Stimulated activated naive B cell treated with anti-CD40 and anti-IgM and Interleukin-4, amounts not matched to agents 10 μg/mL and 1 μg/mL and 100 μg/mL, for 72 hours (primary cell): Measurements from ENCODE around the gene SREBF2.

Experiments used
- ATAC-seq, 2 donors: fragments of 150-1000 bp; cut with Tn5 transposase; replicated peaks; 2 replicates each; pipeline ENCODE4 v1.10.0; 2021; ENCODE audit warnings: moderate library complexity in 1 of 2
- DNase-seq: peaks from one replicate; pipeline ENCODE4 v3.0.0; 2021
- H3K27ac Mint-ChIP-seq: one replicate; pipeline ENCODE4 v1.8.0; 2022; ENCODE audit warnings: mild to moderate bottlenecking, mixed read lengths
- H3K27me3 Mint-ChIP-seq, 2 donors: one replicate each; pipeline ENCODE4 v1.8.0; 2022; ENCODE audit warnings: mixed read lengths in 2 of 2
- H3K36me3 Mint-ChIP-seq, 2 donors: one replicate each; pipeline ENCODE4 v1.8.0; 2022; ENCODE audit warnings: mixed read lengths in 2 of 2, mild to moderate bottlenecking in 1 of 2
- H3K4me1 Mint-ChIP-seq, 2 donors: one replicate each; pipeline ENCODE4 v1.8.0; 2022; ENCODE audit warnings: mixed read lengths in 2 of 2, mild to moderate bottlenecking in 1 of 2
- H3K4me3 Mint-ChIP-seq, 2 donors: one replicate each; pipeline ENCODE4 v1.8.0; 2022; ENCODE audit warnings: mild to moderate bottlenecking in 2 of 2, mixed read lengths in 2 of 2, moderate library complexity in 1 of 2
- H3K9me3 Mint-ChIP-seq, 2 donors: one replicate each; pipeline ENCODE4 v1.8.0; 2022; ENCODE audit warnings: mixed read lengths in 2 of 2, mild to moderate bottlenecking in 1 of 2

The SREBF2 gene

DNA sequence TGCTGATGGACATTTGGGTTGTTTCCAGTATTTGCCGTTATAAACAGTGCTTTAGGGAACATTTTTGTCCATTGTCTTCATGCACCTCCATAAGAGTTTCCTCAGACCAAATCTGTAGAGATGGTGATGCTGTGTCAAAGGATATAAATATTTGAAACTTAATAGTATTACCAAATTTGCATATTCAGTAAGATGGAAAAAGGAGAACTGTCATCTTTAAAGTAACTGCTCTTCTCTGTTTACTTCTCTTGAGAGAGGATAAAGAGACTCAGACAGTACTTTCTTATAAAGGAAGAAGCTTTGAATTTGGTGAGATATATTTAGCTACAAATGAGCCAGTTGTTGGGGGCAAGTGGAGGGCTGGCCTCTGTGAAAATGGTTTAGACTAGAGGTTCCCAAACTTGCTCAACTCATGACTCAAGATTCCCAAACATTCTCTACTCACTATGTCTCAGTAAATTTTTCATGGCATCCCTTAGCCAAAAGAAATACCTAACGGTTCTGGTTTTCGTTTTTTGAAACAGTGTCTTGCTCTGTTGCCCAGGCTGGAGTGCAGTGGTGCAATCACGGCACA lies 55.8 kb downstream of the SREBF2 start:
- H3K27me3 Mint-ChIP-seq, result no peaks in the 10 kb centered on the region
- no peak overlapping the region for H3K4me3 Mint-ChIP-seq
- ATAC-seq (peak in 1 of 2 donors; percentile 20), DNase-seq (no peak)
- H3K4me1 Mint-ChIP-seq, result peaks cover 22 to 37% of the 10 kb centered on the region in 2 donors
- peaks cover 61 to 77% of the 10 kb centered on the region in 2 donors for H3K36me3 Mint-ChIP-seq
- H3K9me3 Mint-ChIP-seq, result no peaks in the 10 kb centered on the region
- H3K27ac Mint-ChIP-seq, result peak overlapping the region; percentile 91

DNA sequence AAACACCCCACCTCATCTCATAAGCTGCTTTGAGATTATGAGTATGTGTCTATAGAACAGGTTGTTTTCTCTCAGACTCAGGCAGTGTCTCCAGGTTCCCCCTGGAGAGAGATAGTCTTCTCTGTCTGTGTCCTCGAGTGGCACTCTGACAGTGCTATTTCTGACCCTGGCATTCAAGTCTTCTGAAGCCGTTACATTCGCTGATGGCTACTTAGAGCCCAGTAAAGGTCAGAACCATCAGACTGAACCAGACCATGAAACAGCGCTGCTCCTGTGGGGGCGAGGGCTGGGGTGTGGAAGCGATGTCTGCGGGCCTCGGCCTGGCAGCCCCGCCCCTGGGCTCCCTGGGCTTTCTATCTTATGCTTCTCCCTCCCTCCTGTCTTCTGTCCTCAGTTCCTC lies 58.5 kb downstream of the SREBF2 start:
- peaks cover 17 to 33% of the 10 kb centered on the region in 2 donors for H3K4me1 Mint-ChIP-seq
- ATAC-seq (no peak), DNase-seq (no peak)
- H3K9me3 Mint-ChIP-seq, result no peaks in the 10 kb centered on the region
- H3K4me3 Mint-ChIP-seq, result no peak overlapping the region
- no peaks in the 10 kb centered on the region for H3K27me3 Mint-ChIP-seq
- peaks cover 49 to 64% of the 10 kb centered on the region in 2 donors for H3K36me3 Mint-ChIP-seq
- H3K27ac Mint-ChIP-seq, result peak overlapping the region; percentile 79

DNA sequence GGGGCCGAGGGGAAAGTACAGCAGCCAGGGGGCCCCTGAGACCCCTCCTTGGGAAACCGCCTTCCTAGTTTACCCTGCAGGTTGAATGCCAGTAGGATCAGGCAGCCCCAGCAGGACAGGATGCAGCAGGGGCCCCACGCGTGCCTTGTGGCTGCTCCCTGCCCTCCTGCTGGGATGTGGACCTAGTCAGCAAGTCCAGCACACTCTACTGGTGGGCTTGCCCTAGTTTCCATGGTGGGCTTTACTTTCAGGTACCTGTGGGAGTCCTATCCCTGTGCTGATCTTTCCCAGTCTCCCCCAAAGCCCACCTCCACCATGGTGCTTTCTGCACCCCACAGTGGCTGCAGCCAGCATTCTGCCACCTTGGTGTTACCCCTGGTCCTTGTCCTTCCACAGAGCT lies 59.8 kb downstream of the SREBF2 start:
- Mint-ChIP-seq H3K4me3 (no peak overlapping the region), H3K9me3 (no peaks in the 10 kb centered on the region), H3K36me3 (peaks cover 45 to 64% of the 10 kb centered on the region in 2 donors), H3K27me3 (no peaks in the 10 kb centered on the region), H3K27ac (peak overlapping the region; percentile 86), H3K4me1 (peaks cover 11 to 32% of the 10 kb centered on the region in 2 donors)
- ATAC-seq, result no peak
- no peak for DNase-seq

DNA sequence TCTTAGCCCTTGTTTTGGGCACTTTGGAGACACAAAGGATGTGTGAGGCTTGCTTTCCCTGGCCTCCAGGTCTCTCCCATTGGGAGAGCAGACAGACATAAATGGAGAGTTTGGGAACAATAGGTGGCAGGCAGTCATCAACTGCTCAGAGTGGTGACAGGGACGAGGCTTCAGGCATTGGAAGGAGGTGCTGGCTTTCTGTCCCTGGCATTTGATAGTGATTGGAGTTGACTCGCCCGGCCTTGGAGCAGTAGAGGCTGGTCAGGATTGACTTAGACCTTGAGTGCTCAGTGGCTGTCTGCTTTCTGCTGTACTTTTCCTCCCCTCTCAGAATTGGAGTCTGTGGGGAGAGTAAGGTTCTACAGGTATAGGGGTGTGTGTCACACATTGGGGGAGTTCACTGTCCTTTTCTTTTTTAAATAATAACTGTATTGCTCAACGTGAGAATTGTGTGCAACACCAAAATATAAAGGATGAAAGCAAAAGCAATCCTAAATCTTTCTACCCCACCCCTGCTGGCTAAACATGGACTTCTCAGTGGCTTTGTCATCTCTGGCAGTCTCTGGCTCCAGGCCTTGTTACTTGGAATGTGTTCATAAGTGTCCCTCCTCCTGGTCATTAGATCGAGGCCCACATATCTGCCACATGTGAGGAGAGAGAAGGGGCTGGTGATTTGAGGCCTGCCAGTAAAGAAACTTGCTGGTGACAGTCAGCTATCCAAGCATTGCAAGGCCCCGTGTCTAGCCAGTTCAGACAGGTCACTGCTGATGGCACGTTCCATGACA lies 60.9 kb downstream of the SREBF2 start:
- no peak for DNase-seq
- Mint-ChIP-seq H3K27me3 (no peaks in the 10 kb centered on the region), H3K36me3 (peaks cover 42 to 65% of the 10 kb centered on the region in 2 donors), H3K4me3 (no peak overlapping the region), H3K9me3 (no peaks in the 10 kb centered on the region), H3K27ac (peak overlapping the region; percentile 37), H3K4me1 (peaks cover 4 to 23% of the 10 kb centered on the region in 2 donors)
- no peak for ATAC-seq

DNA sequence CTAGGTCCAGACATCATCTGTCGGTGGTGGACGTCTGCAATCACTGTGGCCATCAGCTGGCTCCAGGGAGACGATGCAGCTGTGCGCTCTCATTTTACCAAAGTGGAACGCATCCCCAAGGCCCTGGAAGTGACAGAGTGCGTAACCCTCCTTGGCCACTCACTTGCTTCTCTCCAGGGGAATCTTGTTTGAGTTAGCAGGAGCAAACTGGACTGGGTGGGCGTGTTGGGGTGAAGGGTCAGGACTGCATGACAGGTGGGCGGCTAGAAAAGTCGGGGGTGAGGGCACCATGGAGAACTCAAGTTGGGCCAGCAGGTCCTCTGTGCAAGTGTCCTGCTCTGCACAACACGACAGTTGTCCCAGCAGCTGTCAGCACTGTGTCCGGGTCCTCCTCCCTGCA lies 65.7 kb downstream of the SREBF2 start:
- peaks cover 7 to 21% of the 10 kb centered on the region in 2 donors for H3K4me1 Mint-ChIP-seq
- H3K27me3 Mint-ChIP-seq, result no peaks in the 10 kb centered on the region
- DNase-seq (no peak), ATAC-seq (no peak)
- H3K36me3 Mint-ChIP-seq, result peaks cover 30 to 77% of the 10 kb centered on the region in 2 donors
- no peaks in the 10 kb centered on the region for H3K9me3 Mint-ChIP-seq
- peak overlapping the region; percentile 37 for H3K27ac Mint-ChIP-seq
- H3K4me3 Mint-ChIP-seq, result no peak overlapping the region

DNA sequence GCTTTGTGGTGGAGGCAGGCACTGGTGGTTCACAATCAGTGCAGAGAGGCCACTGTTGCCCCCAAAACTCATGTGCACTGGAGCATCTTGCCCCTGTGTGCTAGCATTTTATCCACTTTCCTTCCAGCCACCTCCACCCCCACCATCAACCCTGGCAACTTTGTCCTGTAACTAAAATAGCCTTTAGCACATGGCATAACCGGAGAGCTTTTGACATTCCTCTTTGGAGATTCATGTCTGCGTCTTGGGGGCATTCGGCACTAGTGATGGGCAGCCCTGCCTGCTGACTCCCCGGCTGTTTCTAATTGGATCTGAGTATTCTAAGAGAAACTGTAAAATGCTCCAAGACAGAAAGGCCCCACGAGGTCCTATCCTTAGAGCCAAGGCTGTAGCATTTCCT lies 66.2 kb downstream of the SREBF2 start:
- H3K27me3 Mint-ChIP-seq, result no peaks in the 10 kb centered on the region
- peaks cover 7 to 21% of the 10 kb centered on the region in 2 donors for H3K4me1 Mint-ChIP-seq
- no peak for DNase-seq

DNA sequence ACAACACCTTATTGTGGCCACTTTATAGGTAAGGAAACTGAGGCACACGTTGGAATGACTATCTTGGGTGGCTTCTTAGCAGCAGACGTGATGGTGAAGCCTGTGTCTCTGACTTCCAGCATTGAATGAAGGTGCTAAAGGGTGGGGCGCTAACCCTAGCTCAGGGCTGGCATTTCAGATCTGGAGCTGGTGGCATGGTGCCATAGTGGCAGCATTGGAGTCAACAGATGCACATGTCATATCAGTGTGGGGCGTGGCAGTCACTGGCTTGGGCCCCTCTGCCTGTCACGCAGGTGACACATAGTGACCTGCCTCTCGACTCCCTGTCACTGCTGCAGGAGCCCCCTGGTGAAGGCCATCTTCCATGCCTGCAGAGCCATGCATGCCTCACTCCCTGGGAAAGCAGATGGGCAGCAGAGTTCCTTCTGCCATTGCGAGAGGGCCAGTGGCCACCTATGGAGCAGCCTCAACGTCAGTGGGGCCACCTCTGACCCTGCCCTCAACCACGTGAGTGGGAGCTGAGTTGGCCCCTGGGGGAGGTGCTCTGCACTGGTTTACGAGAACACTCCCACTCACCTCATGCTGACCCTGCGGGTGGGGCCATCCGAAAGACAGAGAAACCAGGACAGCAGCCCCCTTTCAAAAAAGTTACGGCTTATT lies 67.2 kb downstream of the SREBF2 start:
- H3K27me3 Mint-ChIP-seq, result no peaks in the 10 kb centered on the region
- H3K4me3 Mint-ChIP-seq, result no peak overlapping the region
- DNase-seq (no peak), ATAC-seq (no peak)
- H3K4me1 Mint-ChIP-seq, result peaks cover 11 to 21% of the 10 kb centered on the region in 2 donors
- H3K27ac Mint-ChIP-seq, result peak overlapping the region; percentile 25
- H3K9me3 Mint-ChIP-seq, result no peaks in the 10 kb centered on the region
- peaks cover 37 to 84% of the 10 kb centered on the region in 2 donors for H3K36me3 Mint-ChIP-seq

More for the DNA sequence above, 66.2 kb downstream of the SREBF2 start:
- H3K36me3 Mint-ChIP-seq, result peaks cover 33 to 80% of the 10 kb centered on the region in 2 donors
- H3K4me3 Mint-ChIP-seq, result no peak overlapping the region
- no peak for ATAC-seq
- no peaks in the 10 kb centered on the region for H3K9me3 Mint-ChIP-seq
- H3K27ac Mint-ChIP-seq, result peak overlapping the region; percentile 42

DNA sequence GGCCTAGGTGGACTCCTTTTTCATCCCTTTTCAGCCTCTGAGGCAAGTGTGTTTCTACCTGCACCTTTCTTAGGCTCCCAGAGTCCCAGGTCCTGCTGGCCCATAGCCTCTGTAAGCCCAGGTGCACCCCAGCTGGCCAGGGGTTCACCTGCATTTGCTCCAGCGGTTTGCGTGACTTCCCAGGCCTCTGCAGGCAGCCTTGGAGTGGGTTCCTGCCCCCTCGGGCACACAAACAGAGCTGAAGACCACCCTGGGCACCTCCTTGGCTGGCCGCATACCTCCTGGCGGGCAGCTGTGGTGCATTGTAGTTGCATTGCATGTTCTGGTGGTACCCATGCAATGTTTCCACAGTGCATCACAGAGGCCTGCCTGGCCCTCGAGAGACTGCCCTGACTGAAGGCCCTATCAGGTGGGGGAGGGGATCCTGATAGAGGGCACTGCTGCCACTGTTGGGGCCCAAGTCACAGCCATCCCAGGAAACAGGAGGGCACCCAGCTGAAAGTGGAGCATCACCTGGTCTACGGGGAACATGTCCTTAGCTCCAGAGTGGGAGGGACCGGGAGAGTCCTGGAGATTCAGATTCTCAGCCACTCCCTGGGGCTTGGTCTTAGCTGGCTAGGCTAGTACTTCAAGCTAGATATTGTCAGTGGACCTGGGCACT lies 67.9 kb downstream of the SREBF2 start:
- no peaks in the 10 kb centered on the region for H3K9me3 Mint-ChIP-seq
- ATAC-seq, result no peak
- peak overlapping the region; percentile 25 for H3K27ac Mint-ChIP-seq
- no peaks in the 10 kb centered on the region for H3K27me3 Mint-ChIP-seq
- H3K36me3 Mint-ChIP-seq, result peaks cover 41 to 89% of the 10 kb centered on the region in 2 donors
- no peak for DNase-seq
- H3K4me1 Mint-ChIP-seq, result peaks cover 13 to 26% of the 10 kb centered on the region in 2 donors
- H3K4me3 Mint-ChIP-seq, result no peak overlapping the region

DNA sequence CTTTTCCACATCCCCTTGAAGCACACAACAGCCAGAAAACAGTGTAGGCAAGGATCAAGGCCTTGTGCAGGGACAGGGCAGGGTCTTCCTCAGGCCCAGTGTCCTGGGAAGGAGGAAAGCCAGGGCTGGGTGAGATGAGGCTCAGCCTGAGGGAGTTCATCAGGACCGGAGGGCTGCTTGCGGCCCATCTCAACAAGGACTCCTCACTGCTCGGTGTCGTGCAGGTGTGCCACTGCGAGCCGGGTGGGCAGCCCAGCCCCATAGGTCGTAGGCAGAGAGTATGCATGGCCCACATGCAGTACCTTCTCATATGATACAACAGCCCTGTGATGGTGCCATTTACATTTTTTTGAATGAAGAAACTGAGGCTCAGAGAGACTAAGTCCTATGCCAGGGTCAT lies 69.1 kb downstream of the SREBF2 start:
- H3K4me3 Mint-ChIP-seq, result no peak overlapping the region
- DNase-seq (no peak), ATAC-seq (no peak)
- peaks cover 18 to 25% of the 10 kb centered on the region in 2 donors for H3K4me1 Mint-ChIP-seq
- H3K27me3 Mint-ChIP-seq, result no peaks in the 10 kb centered on the region
- peaks cover 37 to 84% of the 10 kb centered on the region in 2 donors for H3K36me3 Mint-ChIP-seq
- peak overlapping the region; percentile 91 for H3K27ac Mint-ChIP-seq
- no peaks in the 10 kb centered on the region for H3K9me3 Mint-ChIP-seq

DNA sequence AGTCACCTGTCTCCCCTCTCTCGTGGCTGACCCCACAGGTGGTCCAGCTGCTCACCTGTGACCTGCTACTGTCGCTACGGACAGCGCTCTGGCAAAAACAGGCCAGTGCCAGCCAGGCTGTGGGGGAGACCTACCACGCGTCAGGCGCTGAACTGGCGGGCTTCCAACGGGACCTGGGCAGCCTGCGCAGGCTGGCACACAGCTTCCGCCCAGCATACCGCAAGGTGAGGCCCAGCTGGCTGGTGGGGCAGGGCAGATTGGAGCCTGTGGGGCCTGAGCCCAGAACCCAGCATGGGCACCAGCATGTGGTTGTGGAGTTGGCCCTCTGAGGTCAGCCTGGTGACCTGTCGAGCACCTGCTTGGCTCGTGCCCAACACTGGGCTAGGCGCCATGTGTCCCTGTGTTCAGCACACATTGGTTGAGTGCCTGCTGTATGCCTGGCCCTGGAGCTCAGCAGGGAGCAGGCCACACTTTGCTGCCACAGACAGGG lies 70.1 kb downstream of the SREBF2 start:
- H3K27me3 Mint-ChIP-seq, result no peaks in the 10 kb centered on the region
- DNase-seq, result no peak
- H3K9me3 Mint-ChIP-seq, result no peaks in the 10 kb centered on the region
- peaks cover 37 to 85% of the 10 kb centered on the region in 2 donors for H3K36me3 Mint-ChIP-seq
- H3K4me1 Mint-ChIP-seq, result peaks cover 25 to 27% of the 10 kb centered on the region in 2 donors
- no peak for ATAC-seq
- H3K27ac Mint-ChIP-seq, result peak overlapping the region; percentile 22
- H3K4me3 Mint-ChIP-seq, result no peak overlapping the region

DNA sequence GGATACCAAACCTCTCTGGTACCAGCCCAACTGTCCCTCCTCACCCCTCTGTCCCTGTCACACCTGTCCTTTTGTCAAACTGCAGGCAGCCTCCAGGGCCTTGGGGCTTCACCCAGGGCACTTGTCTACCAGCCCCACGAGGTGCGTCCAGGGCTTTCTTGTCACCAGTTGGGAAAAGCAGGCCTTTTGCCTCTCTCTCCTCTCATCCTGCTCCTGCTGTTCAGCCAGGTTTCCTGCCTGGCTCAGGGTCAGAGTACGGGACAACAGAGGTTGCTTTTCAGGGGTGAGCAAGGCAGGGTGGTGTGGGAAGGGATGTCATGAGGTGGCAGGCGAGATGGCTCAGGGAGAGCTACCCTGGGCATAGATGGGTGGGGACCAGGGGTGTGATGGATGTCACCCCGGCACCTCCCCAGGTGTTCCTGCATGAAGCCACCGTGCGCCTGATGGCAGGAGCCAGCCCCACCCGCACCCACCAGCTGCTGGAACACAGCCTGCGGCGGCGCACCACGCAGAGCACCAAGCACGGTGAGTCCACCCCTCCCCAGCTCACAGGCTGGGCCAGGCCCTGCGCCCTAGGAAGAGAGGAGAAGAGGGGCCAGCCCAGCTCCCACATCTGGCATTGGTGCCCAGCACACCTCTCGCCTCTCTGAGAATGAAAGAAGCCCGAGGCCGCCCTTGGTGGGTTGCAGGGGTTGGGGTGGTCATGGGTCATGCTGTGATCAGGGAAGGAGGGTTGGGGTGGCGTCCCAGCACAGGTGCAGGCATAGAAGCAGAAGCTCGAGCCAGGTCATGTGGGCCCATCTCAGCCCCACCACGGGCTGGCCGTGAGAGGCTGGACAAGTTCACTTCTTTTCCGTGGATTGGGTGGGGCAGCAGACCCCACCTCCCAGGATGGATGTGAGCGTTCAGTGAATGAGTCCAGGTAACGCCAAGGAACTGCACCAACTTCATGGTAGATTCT lies 71.8 kb downstream of the SREBF2 start:
- H3K4me1 Mint-ChIP-seq, result peaks cover 40 to 44% of the 10 kb centered on the region in 2 donors
- peak overlapping the region; percentile 86 for H3K27ac Mint-ChIP-seq
- H3K27me3 Mint-ChIP-seq, result no peaks in the 10 kb centered on the region
- peak overlapping the region in 1 of 2 donors; percentile 29 for H3K4me3 Mint-ChIP-seq
- no peaks in the 10 kb centered on the region for H3K9me3 Mint-ChIP-seq
- H3K36me3 Mint-ChIP-seq, result peaks cover 43 to 84% of the 10 kb centered on the region in 2 donors
- DNase-seq (no peak), ATAC-seq (no peak)

DNA sequence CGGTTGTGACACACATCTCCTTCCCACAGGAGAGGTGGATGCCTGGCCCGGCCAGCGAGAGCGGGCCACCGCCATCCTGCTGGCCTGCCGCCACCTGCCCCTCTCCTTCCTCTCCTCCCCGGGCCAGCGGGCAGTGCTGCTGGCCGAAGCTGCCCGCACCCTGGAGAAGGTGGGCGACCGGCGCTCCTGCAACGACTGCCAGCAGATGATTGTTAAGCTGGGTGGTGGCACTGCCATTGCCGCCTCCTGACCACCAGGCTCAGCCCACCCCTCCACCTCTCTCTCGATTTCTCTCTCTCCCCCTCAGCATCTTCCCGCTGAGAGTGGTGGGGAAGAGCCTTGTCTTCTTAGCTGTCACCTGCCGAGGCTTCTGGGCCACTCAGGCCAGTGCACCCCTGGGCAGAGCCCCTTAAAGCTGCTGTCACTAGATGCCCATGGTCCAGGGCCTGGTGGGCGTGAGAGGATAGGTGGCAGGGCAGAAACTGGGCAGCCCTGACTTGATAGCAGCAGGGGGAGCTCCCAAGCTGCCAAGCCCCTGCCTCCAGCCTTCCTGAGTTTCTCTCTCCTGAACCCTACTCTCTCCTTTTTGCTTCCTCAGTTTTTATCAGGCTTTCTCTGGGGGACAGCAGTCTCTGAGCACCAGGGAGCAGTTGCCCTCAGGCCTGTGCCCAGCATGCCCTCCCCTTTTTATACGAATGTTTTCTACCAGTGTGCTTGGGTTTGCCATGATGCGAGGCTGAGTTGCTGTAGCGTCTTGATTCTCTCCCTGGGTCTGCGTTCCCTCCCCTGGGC lies 72.7 kb downstream of the SREBF2 start:
- ATAC-seq (no peak), DNase-seq (no peak)
- H3K27me3 Mint-ChIP-seq, result no peaks in the 10 kb centered on the region
- H3K9me3 Mint-ChIP-seq, result no peaks in the 10 kb centered on the region
- peak overlapping the region; percentile 12 to 20 for H3K4me3 Mint-ChIP-seq
- peaks cover 37 to 76% of the 10 kb centered on the region in 2 donors for H3K36me3 Mint-ChIP-seq
- H3K27ac Mint-ChIP-seq, result peak overlapping the region; percentile 88
- peaks cover 34 to 47% of the 10 kb centered on the region in 2 donors for H3K4me1 Mint-ChIP-seq
